ENCODE data around the gene METAP1D.

The METAP1D gene

GRCh38 chr2:172083628-172084394, 84.1 kb downstream of the METAP1D start:
- no peak for TF ChIP-seq CTCF (conservative IDR thresholded peaks at IDR 0.05; ENCODE audit: low read depth, low read length)
- no peak for DNase-seq (ENCODE audit: low read depth)
- no peak overlapping the region for H3K4me3 ChIP-seq (ENCODE audit: low read length)

GRCh38 chr2:172084395-172084644, 84.6 kb downstream of the METAP1D start:
- DNase-seq (ENCODE audit: low read depth): no peak
- no peak for TF ChIP-seq CTCF (conservative IDR thresholded peaks at IDR 0.05; ENCODE audit: low read depth, low read length)
- no peak overlapping the region for H3K4me3 ChIP-seq (ENCODE audit: low read length)

GRCh38 chr2:172084645-172085459, 85.1 kb downstream of the METAP1D start:
- peak overlapping the region; percentile 26 for H3K4me3 ChIP-seq (ENCODE audit: low read length)
- peak; percentile 3 for TF ChIP-seq CTCF (conservative IDR thresholded peaks at IDR 0.05; ENCODE audit: low read depth, low read length)
- peak; percentile 63 for DNase-seq (ENCODE audit: low read depth)

- no peak for DNase-seq (ENCODE audit: low read depth)
- no peak for TF ChIP-seq CTCF (conservative IDR thresholded peaks at IDR 0.05; ENCODE audit: low read depth, low read length)
- H3K4me3 ChIP-seq (ENCODE audit: low read length): peak within 1 kb of the TSS; percentile 26
These were observed 85.9 kb downstream of the METAP1D start, which contains the start of gene DLX1 for GRCh38 chr2:172085460-172086159. DLX1 (plus strand) TSS chr2:172085507; CDS start chr2:172085678, 171 bp downstream.

- DNase-seq (ENCODE audit: low read depth): no peak
- TF ChIP-seq CTCF (conservative IDR thresholded peaks at IDR 0.05; ENCODE audit: low read depth, low read length): peak; percentile 12
These were observed 86.8 kb downstream of the METAP1D start for GRCh38 chr2:172086241-172087206.

GRCh38 chr2:172087207-172087779, 87.5 kb downstream of the METAP1D start:
- DNase-seq (ENCODE audit: low read depth): no peak
- no peak for TF ChIP-seq CTCF (conservative IDR thresholded peaks at IDR 0.05; ENCODE audit: low read depth, low read length)
- H3K4me3 ChIP-seq (ENCODE audit: low read length): no peak overlapping the region

More at GRCh38 chr2:172086241-172087206, 86.8 kb downstream of the METAP1D start:
- no peak overlapping the region for H3K4me3 ChIP-seq (ENCODE audit: low read length)
